ENCODE data around the gene GRB10. TPM values are rescaled to one million over a fixed set of nuclear protein-coding genes. Genes with fewer than 3 reads are reported as not detected.

The GRB10 gene
- total and polyA plus RNA-seq, 9 donors: 10.0 to 93.3 (median 27.8) TPM

DNA sequence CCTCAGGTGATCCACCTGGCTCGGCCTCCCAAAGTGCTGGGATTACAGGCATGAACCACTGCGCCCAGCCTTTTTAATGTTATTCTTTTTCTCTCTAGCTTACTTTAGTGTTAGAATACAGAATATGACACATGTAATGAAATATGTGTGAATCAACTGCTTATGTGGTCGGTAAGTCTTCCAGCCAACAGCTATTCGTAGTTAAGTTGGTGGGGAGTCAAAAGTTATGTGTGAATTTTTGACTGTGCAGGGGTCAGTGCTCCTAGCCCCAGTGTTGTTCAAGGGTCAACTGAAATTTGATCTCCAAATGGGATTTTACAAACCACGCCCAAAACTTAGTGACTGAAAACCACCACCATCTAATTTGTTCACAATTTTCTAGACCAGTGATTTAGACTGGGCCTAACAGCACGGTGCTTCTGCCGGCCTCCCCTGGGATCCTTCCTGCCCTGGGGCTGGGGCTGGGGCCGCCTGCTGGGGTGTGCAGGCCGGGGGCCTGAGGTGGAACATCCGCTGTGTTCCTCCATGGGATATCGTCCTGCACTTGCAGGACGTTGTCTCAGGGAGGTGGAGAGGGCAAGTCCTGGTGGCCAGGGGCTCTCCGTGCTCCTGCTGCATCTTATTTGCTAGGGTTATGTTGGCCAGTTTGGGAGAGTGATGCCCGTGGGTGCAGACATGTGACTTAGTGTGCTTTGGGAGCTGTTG lies 24.5 kb upstream of the GRB10 start:
- H3K36me3 ChIP-seq: no peaks in the 10 kb centered on the region
- H3K27me3 ChIP-seq: no peaks in the 10 kb centered on the region
- no peak overlapping the region for H3K27ac ChIP-seq
- TF ChIP-seq EP300 (IDR thresholded peaks at IDR 0.05) (no peak), POLR2A (IDR thresholded peaks at IDR 0.05) (no peak)
- TF ChIP-seq, protein P1, sequence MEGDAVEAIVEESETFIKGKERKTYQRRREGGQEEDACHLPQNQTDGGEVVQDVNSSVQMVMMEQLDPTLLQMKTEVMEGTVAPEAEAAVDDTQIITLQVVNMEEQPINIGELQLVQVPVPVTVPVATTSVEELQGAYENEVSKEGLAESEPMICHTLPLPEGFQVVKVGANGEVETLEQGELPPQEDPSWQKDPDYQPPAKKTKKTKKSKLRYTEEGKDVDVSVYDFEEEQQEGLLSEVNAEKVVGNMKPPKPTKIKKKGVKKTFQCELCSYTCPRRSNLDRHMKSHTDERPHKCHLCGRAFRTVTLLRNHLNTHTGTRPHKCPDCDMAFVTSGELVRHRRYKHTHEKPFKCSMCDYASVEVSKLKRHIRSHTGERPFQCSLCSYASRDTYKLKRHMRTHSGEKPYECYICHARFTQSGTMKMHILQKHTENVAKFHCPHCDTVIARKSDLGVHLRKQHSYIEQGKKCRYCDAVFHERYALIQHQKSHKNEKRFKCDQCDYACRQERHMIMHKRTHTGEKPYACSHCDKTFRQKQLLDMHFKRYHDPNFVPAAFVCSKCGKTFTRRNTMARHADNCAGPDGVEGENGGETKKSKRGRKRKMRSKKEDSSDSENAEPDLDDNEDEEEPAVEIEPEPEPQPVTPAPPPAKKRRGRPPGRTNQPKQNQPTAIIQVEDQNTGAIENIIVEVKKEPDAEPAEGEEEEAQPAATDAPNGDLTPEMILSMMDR (IDR thresholded peaks at IDR 0.05): no peak
- H3K9me3 ChIP-seq: no peaks in the 10 kb centered on the region
- WGBS, 3 donors: 80 to 85% (median 82%) methylated on average over 14 of the region's 14 CpGs
- intact Hi-C loops (cut with DNase I): no loop called here
- H3K4me3 ChIP-seq: no peak overlapping the region
- no peak for DNase-seq
- no peaks in the 10 kb centered on the region for H3K4me1 ChIP-seq (ENCODE audit: insufficient read depth)

DNA sequence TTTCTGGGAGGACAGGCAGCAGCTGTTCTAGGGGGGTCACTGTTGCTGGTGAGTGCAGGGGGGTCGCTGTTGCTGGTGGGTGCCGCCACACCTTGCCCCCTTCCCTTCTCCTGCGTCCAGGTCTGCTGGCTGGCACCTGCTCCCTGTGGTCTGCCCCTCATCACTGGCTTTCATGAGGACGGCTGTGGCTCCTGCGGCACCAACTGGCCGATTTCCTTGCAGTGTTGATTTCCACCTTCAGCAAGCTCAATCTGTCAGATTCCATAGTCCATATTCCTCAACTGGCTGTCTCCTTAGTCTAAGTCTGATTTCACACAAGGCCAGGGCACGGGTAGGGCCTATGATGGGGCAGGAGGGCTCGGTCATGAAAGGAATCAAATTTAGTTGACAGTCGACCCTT lies 23.4 kb upstream of the GRB10 start:
- no peaks in the 10 kb centered on the region for H3K4me1 ChIP-seq (ENCODE audit: insufficient read depth)
- H3K4me3 ChIP-seq: no peak overlapping the region
- intact Hi-C loops (cut with DNase I): no loop called here
- H3K27me3 ChIP-seq: no peaks in the 10 kb centered on the region
- H3K27ac ChIP-seq: no peak overlapping the region
- 68 to 73% (median 68%) methylated on average over 9 of the region's 9 CpGs for WGBS, 3 donors
- H3K9me3 ChIP-seq: no peaks in the 10 kb centered on the region
- TF ChIP-seq, protein P1 (IDR thresholded peaks at IDR 0.05): no peak
- TF ChIP-seq POLR2A (IDR thresholded peaks at IDR 0.05): no peak
- no peak for DNase-seq
- no peaks in the 10 kb centered on the region for H3K36me3 ChIP-seq

DNA sequence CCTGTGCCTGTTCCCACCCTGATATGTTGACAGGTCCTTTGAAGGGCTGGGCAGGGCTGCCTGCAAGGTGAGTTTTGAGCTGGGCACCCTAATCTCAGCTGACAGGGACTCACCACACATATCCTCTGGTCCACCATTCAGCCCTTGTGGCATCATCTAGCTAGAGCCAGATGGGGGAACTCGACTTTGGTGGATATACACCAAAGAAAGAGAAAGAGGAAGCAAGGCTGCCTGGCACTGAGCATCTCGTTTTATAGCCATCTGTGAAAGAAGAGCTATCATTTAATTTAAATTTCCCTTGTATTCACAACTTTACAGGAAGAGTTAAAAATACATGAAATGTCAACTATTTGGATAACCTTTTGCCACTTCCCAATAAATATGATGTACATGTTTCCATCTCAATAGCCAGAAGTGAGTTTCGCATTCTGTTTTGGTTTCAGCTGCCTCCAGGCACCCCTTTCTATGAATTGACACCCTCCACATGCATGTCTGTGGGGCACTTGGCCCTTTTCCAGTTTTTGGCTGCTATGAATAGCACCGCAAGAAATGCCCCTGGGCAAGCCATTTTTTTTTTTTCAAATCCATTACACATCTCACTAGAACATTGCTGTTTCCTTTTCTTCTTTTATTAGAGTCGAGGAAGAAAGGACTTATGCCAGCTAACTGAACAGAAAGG lies 22.9 kb upstream of the GRB10 start:
- intact Hi-C loops (cut with DNase I): no loop called here

DNA sequence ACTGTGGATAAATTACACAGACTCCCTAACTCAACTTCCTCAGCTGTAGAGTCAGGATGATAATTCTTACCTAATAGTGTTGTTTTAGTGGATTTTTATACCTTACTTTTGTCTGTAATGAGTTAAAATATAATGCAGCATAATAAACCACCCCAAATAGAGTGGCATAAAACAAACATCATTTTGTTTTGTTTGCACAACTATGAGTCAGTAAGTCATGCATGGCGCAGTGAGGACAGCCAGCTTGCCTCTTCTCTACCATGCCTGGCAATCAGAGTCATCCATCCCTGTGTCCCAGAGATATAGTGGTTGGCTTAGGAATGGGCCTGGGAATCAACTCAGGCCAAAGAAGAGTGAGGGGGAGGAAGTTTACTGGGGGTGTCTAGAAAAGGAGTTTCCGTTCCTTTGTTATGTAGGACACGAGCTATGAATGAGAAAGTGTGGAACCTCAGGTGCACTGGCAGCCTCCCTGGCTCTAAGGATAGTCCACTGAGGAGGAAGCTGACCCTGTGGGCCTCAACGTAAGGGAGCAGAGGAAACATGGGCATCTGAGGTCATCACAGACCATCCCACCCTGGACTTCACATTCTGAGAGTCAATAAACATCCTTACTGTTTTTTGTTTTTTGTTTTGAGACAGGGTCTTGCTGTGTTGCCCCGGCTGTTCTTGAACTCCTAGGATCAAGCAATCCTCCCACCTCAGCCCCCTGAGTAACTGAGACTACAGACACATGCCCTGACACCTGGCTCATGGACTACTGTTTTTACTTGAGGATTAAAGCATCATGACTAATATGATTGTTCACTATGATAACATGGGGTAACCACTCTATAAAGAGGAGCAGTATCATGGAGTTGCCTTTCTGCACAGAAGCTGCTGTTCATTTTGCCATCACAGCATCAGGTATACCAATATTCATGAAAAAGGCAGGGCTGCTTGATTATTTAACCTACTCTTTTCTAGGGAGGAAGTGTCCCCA lies 21.0 kb upstream of the GRB10 start:
- H3K27me3 ChIP-seq: no peaks in the 10 kb centered on the region
- WGBS, 3 donors: 83 to 87% (median 87%) methylated on average over 5 of the region's 5 CpGs
- no peak overlapping the region for H3K27ac ChIP-seq
- H3K4me1 ChIP-seq (ENCODE audit: insufficient read depth): no peaks in the 10 kb centered on the region
- H3K4me3 ChIP-seq: no peak overlapping the region
- H3K9me3 ChIP-seq: no peaks in the 10 kb centered on the region
- intact Hi-C loops (cut with DNase I): no loop called here
- H3K36me3 ChIP-seq: no peaks in the 10 kb centered on the region
- DNase-seq: no peak
- TF ChIP-seq, protein P1 (IDR thresholded peaks at IDR 0.05): no peak
- TF ChIP-seq EP300 (IDR thresholded peaks at IDR 0.05): no peak
- TF ChIP-seq POLR2A (IDR thresholded peaks at IDR 0.05): no peak

More for the DNA sequence above, 22.9 kb upstream of the GRB10 start:
- 44 to 59% (median 52%) methylated on average over 5 of the region's 5 CpGs for WGBS, 3 donors
- Histone ChIP-seq H3K4me3 (no peak overlapping the region), H3K4me1 (ENCODE audit: insufficient read depth) (no peaks in the 10 kb centered on the region), H3K27me3 (no peaks in the 10 kb centered on the region), H3K27ac (no peak overlapping the region), H3K9me3 (no peaks in the 10 kb centered on the region), H3K36me3 (no peaks in the 10 kb centered on the region)
- no peak for DNase-seq
- TF ChIP-seq EP300 (IDR thresholded peaks at IDR 0.05): no peak
- no peak for TF ChIP-seq POLR2A (IDR thresholded peaks at IDR 0.05)
- TF ChIP-seq, protein P1 (IDR thresholded peaks at IDR 0.05): no peak

All from ovary (tissue), 9 donors.